Upper lobe of left lung (tissue), 6 donors: Measurements from ENCODE around the gene TENT5C. TPM values are rescaled to one million over a fixed set of nuclear protein-coding genes. Genes with fewer than 3 reads are reported as not detected.

Source experiments
- ATAC-seq, 2 donors: fragments of 200-7000 bp; cut with Tn5 transposase; one replicate each; pipeline ENCODE4 v1.9.1; 2022; ENCODE audit warnings: mild to moderate bottlenecking in 2 of 2, moderate library complexity in 2 of 2; ENCODE audit not compliant: low FRiP score in 2 of 2
- DNase-seq, 2 donors: peaks; one replicate each; pipeline ENCODE4 v3.0.0-alpha.2; 2019 to 2020
- H3K27ac ChIP-seq, 4 donors: fragments of 200-600 bp; sonication (generic); one replicate each; pipeline ENCODE4 v1.5.1; 2016 to 2019
- H3K27me3 ChIP-seq, 4 donors: fragments of 200-600 bp; sonication (generic); one replicate each; pipeline ENCODE4 v1.5.1; 2017 to 2019
- H3K36me3 ChIP-seq, 4 donors: fragments of 200-600 bp; sonication (generic); one replicate each; pipeline ENCODE4 v1.5.1; 2016 to 2019
- H3K4me1 ChIP-seq, 4 donors: fragments of 200-600 bp; sonication (generic); one replicate each; pipeline ENCODE4 v1.5.1; 2018 to 2019
- H3K4me3 ChIP-seq, 4 donors: fragments of 200-600 bp; sonication (generic); one replicate each; pipeline ENCODE4 v1.5.1; 2017 to 2019; ENCODE audit warnings: mild to moderate bottlenecking in 2 of 4, moderate library complexity in 1 of 4
- H3K9me3 ChIP-seq, 4 donors: fragments of 200-600 bp; sonication (generic); one replicate each; pipeline ENCODE4 v1.5.1; 2018 to 2019
- CTCF ChIP-seq, 6 experiments: fragments of 450-650 bp in 4 of 6; fragments of 200-600 bp in 2 of 6; sonication (generic) in 2 of 6; IDR thresholded peaks; one replicate each; pipeline ENCODE4 v1.5.1; 2016 to 2019; ENCODE audit warnings: antibody characterized with exemption in 6 of 6
- EP300 ChIP-seq, 4 donors: sonication (generic); formaldehyde crosslinking; IDR thresholded peaks; one replicate each; pipeline ENCODE4 v1.5.1; 2017; ENCODE audit warnings: antibody characterized with exemption in 4 of 4, control low read depth in 2 of 4
- POLR2A ChIP-seq, 4 donors: fragments of 450-650 bp; IDR thresholded peaks; one replicate each; pipeline ENCODE4 v1.5.1; 2016 to 2017; ENCODE audit warnings: antibody characterized with exemption in 4 of 4, mild to moderate bottlenecking in 2 of 4
- POLR2AphosphoS5 ChIP-seq, 2 donors: sonication (generic); formaldehyde crosslinking; IDR thresholded peaks; one replicate each; pipeline ENCODE4 v1.5.1; 2017; ENCODE audit warnings: antibody characterized with exemption in 2 of 2
- whole genome bisulfite sequencing, 2 donors: methylation state at CpG; one replicate each; pipeline ENCODE4 v1.1.5; 2017 to 2018; 5-methylcytosine and 5-hydroxymethylcytosine counted together
- total RNA-seq, 6 donors: library from RNA; depleted of rRNA in 4 of 6; stranded (reverse); fragments of >200 nt in 4 of 6; gene quantifications; one replicate each; pipeline versions ENCODE4 v1.1.0 to v1.2.1, GENCODE V29; 2016 to 2021
- donor health status: DM: no; HTN: no; CAD: no; lungs with moderate emphysema.
- donor health status: DM: no; HTN: yes; CAD: no; lungs with severe emphysema.

TENT5C gene
- total RNA-seq, 6 donors from 2014 or later, result 8.1 to 37.8 (median 18.4) TPM

- WGBS, 2 donors, result 56 to 62% methylated on average over 6 of the region's 6 CpGs
- peak in 1 of 2 donors; percentile 59 for DNase-seq
- H3K4me1 ChIP-seq, result peaks cover 0 to 45% (median 23%) of the 10 kb centered on the region in 4 donors
- TF ChIP-seq CTCF (IDR thresholded peaks at IDR 0.05) (no peak), POLR2A (IDR thresholded peaks at IDR 0.05) (no peak), EP300 (IDR thresholded peaks at IDR 0.05) (no peak), POLR2AphosphoS5 (IDR thresholded peaks at IDR 0.05) (no peak)
- no peaks in the 10 kb centered on the region for H3K9me3 ChIP-seq
- H3K27me3 ChIP-seq, result no peaks in the 10 kb centered on the region
- ATAC-seq, result peak; percentile 4 to 70
- no peaks in the 10 kb centered on the region for H3K36me3 ChIP-seq
- H3K4me3 ChIP-seq, result no peak overlapping the region
- H3K27ac ChIP-seq, result peak overlapping the region in 2 of 4 donors; percentile 4 to 53
These were observed 26.6 kb downstream of the TENT5C start for GRCh38 chr1:117632269-117633067.

GRCh38 chr1:117633068-117633345 lies 27.2 kb downstream of the TENT5C start:
- no peak for DNase-seq
- H3K4me3 ChIP-seq, result no peak overlapping the region
- peaks cover 0 to 42% (median 20%) of the 10 kb centered on the region in 4 donors for H3K4me1 ChIP-seq
- TF ChIP-seq POLR2A (IDR thresholded peaks at IDR 0.05) (no peak), EP300 (IDR thresholded peaks at IDR 0.05) (no peak), POLR2AphosphoS5 (IDR thresholded peaks at IDR 0.05) (no peak), CTCF (IDR thresholded peaks at IDR 0.05) (no peak)
- H3K9me3 ChIP-seq, result no peaks in the 10 kb centered on the region
- ATAC-seq, result no peak
- peak overlapping the region in 1 of 4 donors; percentile 53 for H3K27ac ChIP-seq
- 42 to 68% methylated on average over 5 of the region's 5 CpGs for WGBS, 2 donors
- H3K27me3 ChIP-seq, result no peaks in the 10 kb centered on the region
- no peaks in the 10 kb centered on the region for H3K36me3 ChIP-seq

- TF ChIP-seq POLR2AphosphoS5 (IDR thresholded peaks at IDR 0.05) (no peak), EP300 (IDR thresholded peaks at IDR 0.05) (no peak), CTCF (IDR thresholded peaks at IDR 0.05) (no peak), POLR2A (IDR thresholded peaks at IDR 0.05) (no peak)
- Histone ChIP-seq H3K4me3 (no peak overlapping the region), H3K27ac (peak overlapping the region in 1 of 4 donors; percentile 53), H3K27me3 (no peaks in the 10 kb centered on the region), H3K4me1 (peaks cover 0 to 38% (median 19%) of the 10 kb centered on the region in 4 donors), H3K36me3 (no peaks in the 10 kb centered on the region), H3K9me3 (no peaks in the 10 kb centered on the region)
- ATAC-seq, result no peak
- peak in 1 of 2 donors; percentile 45 for DNase-seq
- 66 to 70% methylated on average over 4 to 7 of the region's 7 CpGs for WGBS, 2 donors
These were observed 27.6 kb downstream of the TENT5C start for GRCh38 chr1:117633423-117633822.

GRCh38 chr1:117633936-117634335 lies 28.1 kb downstream of the TENT5C start:
- Histone ChIP-seq H3K27ac (no peak overlapping the region), H3K27me3 (no peaks in the 10 kb centered on the region), H3K4me3 (no peak overlapping the region), H3K4me1 (peaks cover 0 to 33% (median 19%) of the 10 kb centered on the region in 4 donors), H3K9me3 (no peaks in the 10 kb centered on the region), H3K36me3 (no peaks in the 10 kb centered on the region)
- 91 to 93% methylated on average over 5 of the region's 5 CpGs for WGBS, 2 donors
- DNase-seq (no peak), ATAC-seq (no peak)
- no peak for TF ChIP-seq POLR2A (IDR thresholded peaks at IDR 0.05)
- no peak for TF ChIP-seq EP300 (IDR thresholded peaks at IDR 0.05)
- TF ChIP-seq CTCF (IDR thresholded peaks at IDR 0.05), result no peak
- no peak for TF ChIP-seq POLR2AphosphoS5 (IDR thresholded peaks at IDR 0.05)

GRCh38 chr1:117634631-117635030 lies 28.8 kb downstream of the TENT5C start:
- Histone ChIP-seq H3K4me3 (no peak overlapping the region), H3K27me3 (no peaks in the 10 kb centered on the region), H3K36me3 (no peaks in the 10 kb centered on the region), H3K27ac (no peak overlapping the region), H3K4me1 (peaks cover 0 to 27% (median 17%) of the 10 kb centered on the region in 4 donors), H3K9me3 (no peaks in the 10 kb centered on the region)
- 78 to 91% methylated on average over 2 to 3 of the region's 3 CpGs for WGBS, 2 donors
- DNase-seq (no peak), ATAC-seq (no peak)
- TF ChIP-seq POLR2A (IDR thresholded peaks at IDR 0.05) (no peak), EP300 (IDR thresholded peaks at IDR 0.05) (no peak), POLR2AphosphoS5 (IDR thresholded peaks at IDR 0.05) (no peak), CTCF (IDR thresholded peaks at IDR 0.05) (no peak)
